ENCODE measurements around the gene ZSCAN25.
A peak's percentile ranks its signal among the peaks of the same experiment; 100 is the strongest.
"Not testable (repeated sequence)": the region's sequence is repeated elsewhere in the genome, so short reads cannot be mapped to it uniquely, and the experiment has no call there.

The ZSCAN25 gene

DNA sequence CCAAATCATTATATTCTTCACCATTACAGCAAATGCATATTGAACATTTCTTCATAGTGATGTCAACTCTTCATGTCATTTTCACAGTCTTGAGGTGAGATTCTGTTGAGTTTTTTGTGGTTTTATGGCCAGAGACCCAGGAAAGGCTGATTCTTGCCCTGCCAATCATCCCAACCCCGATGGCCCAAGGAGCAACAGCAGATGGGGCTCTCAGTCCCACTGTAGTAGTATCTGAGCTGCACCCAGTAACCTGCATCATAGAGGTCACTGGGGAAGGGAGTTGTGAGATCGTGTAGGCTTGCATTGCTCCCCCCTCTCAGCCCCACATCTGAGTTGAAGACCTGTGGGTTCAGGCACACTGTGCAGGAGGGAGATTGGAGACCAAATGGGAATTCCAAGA lies 26.7 kb downstream of the ZSCAN25 start:
- H3K36me3 ChIP-seq (replicated peaks), result 0 out of 2 replicates have a peak, but pooled peaks cover 2% of the 10 kb centered on the region
- in situ Hi-C loops (cut with MboI; ENCODE audit: low sequenced_read_pairs), result no loop called here
- H3K9me3 ChIP-seq, result no peaks in the 10 kb centered on the region
- no peak overlapping the region for H3K4me3 ChIP-seq
- H3K4me1 ChIP-seq, result no peaks in the 10 kb centered on the region
- DNase-seq (ENCODE audit: low spot score in 2 of 2), result no peak
- H3K27me3 ChIP-seq (ENCODE audit: low read depth), result no peaks in the 10 kb centered on the region

DNA sequence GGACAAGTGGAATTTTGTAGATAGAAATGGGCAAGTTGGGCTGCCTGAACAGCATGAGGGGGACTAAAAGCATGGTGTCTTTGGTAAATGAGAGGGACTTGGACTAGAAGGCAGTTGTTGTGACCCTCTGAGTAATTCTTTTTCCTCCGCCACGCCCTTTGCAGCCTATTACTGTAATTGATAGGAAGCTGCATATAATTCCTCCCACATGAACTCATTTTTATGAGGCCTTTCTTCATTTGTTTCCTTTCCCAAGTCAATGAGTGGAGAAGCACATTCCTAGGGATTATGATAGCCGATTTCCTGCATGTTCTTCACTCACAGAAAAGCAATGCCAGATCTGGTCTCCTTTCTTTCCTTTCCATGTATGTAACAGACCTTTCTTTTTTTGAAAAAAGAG lies 27.7 kb downstream of the ZSCAN25 start:
- no peaks in the 10 kb centered on the region for H3K4me1 ChIP-seq
- in situ Hi-C loops (cut with MboI; ENCODE audit: low sequenced_read_pairs), result no loop called here
- no peak for DNase-seq (ENCODE audit: low spot score in 2 of 2)
- H3K9me3 ChIP-seq, result no peaks in the 10 kb centered on the region
- 0 out of 2 replicates have a peak, but pooled peaks cover 2% of the 10 kb centered on the region for H3K36me3 ChIP-seq (replicated peaks)
- no peak overlapping the region for H3K4me3 ChIP-seq
- no peaks in the 10 kb centered on the region for H3K27me3 ChIP-seq (ENCODE audit: low read depth)

DNA sequence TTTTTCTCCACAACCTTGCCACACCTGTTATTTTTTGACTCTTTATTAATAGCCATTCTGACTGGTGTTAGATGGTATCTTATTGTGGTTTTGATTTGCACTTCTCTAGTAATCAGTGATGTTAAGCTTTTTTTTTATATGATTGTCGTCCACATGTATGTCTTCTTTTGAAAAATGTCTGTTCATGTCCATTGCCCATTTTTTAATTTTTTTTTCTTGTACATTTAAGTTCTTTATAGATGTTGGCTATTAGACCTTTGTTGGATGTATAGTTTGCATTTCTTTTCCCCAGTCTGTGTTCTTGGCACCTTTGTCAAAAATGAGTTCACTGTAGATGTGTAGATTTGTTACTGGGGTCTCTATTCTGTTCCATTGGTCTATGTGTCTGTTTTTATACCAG lies 28.8 kb downstream of the ZSCAN25 start:
- H3K27me3 ChIP-seq (ENCODE audit: low read depth), result no peaks in the 10 kb centered on the region
- H3K9me3 ChIP-seq, result no peaks in the 10 kb centered on the region
- 0 out of 2 replicates have a peak, but pooled peaks cover 2% of the 10 kb centered on the region for H3K36me3 ChIP-seq (replicated peaks)
- no peak for DNase-seq (ENCODE audit: low spot score in 2 of 2)
- in situ Hi-C loops (cut with MboI; ENCODE audit: low sequenced_read_pairs), result no loop called here
- H3K4me3 ChIP-seq, result no peak overlapping the region
- no peaks in the 10 kb centered on the region for H3K4me1 ChIP-seq

DNA sequence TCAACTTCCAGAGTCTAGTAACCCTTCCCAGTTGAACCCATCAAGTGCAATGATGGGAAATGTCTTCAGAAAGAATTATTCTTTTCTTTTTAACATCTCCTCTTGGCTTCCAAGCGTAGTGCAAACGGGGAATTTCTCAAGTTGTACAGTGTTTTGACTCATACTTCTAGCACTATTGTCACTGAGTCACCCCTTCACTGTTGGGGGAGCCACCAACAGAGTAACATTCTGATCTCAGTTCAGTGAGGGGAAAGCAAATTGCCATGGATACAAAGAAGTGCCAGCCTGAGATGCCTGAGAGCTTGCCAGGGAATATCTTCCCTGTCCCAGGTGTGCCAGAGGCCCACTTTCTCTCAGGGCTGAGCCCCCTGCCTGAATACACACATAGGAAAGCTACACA lies 32.1 kb downstream of the ZSCAN25 start:
- Histone ChIP-seq H3K36me3 (replicated peaks) (0 out of 2 replicates have a peak, but pooled peaks cover 2% of the 10 kb centered on the region), H3K4me3 (no peak overlapping the region), H3K4me1 (no peaks in the 10 kb centered on the region), H3K9me3 (no peaks in the 10 kb centered on the region), H3K27me3 (ENCODE audit: low read depth) (no peaks in the 10 kb centered on the region)
- in situ Hi-C loops (cut with MboI; ENCODE audit: low sequenced_read_pairs), result no loop called here
- DNase-seq (ENCODE audit: low spot score in 2 of 2), result no peak

DNA sequence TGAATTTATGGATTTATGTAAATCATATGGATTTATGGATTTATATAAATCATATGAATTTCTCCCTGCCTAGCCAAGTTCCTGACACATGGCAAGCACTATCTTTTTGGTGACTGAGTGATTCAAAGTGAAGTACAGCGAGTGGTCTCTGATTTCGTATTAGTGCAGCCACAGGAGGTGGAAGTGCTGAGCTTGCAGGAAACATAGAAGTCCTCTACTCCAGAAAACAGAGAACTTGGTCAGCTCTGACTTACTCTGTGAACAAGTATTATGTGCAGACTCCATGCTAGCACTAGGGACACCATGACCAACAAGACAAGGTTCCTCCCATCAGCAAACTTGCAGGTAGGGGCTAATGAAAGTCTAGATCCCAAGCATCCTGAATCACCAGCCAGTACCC lies 34.5 kb downstream of the ZSCAN25 start:
- Histone ChIP-seq H3K36me3 (replicated peaks) (no peaks in the 10 kb centered on the region), H3K27me3 (ENCODE audit: low read depth) (no peaks in the 10 kb centered on the region), H3K4me3 (no peak overlapping the region), H3K4me1 (no peaks in the 10 kb centered on the region), H3K9me3 (no peaks in the 10 kb centered on the region)
- no peak for DNase-seq (ENCODE audit: low spot score in 2 of 2)
- in situ Hi-C loops (cut with MboI; ENCODE audit: low sequenced_read_pairs), result no loop called here

DNA sequence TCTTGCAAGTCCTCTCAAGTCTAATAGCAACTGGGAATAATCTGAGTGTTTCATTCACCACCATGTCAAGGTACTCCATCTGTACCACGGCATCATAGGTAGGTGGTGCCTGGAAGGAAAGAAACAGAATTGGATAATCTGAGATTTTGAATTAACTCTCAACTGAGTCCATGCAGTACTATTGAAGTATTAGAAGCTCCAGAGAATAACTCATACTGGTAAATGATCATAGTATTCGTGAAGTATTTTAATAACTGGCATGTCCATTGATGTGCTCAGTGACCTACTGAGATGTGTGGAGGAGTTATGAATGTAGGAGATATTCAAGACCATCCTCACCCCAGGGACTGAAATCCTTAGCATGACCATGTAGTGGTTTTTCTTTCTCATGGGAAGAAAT lies 35.9 kb downstream of the ZSCAN25 start:
- no peak for DNase-seq (ENCODE audit: low spot score in 2 of 2)
- no peaks in the 10 kb centered on the region for H3K9me3 ChIP-seq
- in situ Hi-C loops (cut with MboI; ENCODE audit: low sequenced_read_pairs), result no loop called here
- H3K36me3 ChIP-seq (replicated peaks), result no peaks in the 10 kb centered on the region
- H3K27me3 ChIP-seq (ENCODE audit: low read depth), result no peaks in the 10 kb centered on the region
- no peaks in the 10 kb centered on the region for H3K4me1 ChIP-seq
- H3K4me3 ChIP-seq, result no peak overlapping the region

DNA sequence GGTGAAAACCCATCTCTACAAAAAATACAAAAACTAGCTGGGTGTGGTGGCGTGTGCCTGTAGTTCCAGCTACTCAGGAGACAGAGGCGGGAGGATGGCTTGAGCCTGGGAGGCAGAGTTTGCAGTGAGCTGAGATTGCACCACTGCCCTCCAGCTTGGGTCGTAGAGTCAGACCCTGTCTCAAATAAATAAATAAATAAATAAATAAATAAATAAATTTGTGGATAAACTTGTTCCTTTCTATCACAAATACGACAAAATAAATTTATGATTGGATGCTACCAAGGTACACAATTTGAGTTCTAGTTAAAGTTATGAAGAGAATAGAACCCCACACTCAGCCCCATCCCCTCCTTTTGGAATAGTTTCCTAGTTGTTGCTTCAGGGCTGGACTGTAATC lies 36.5 kb downstream of the ZSCAN25 start:
- H3K27me3 ChIP-seq (ENCODE audit: low read depth); H3K4me1 ChIP-seq; H3K36me3 ChIP-seq (replicated peaks); in situ Hi-C loops (cut with MboI; ENCODE audit: low sequenced_read_pairs); H3K9me3 ChIP-seq; H3K4me3 ChIP-seq; DNase-seq (ENCODE audit: low spot score in 2 of 2): not testable (repeated sequence)

DNA sequence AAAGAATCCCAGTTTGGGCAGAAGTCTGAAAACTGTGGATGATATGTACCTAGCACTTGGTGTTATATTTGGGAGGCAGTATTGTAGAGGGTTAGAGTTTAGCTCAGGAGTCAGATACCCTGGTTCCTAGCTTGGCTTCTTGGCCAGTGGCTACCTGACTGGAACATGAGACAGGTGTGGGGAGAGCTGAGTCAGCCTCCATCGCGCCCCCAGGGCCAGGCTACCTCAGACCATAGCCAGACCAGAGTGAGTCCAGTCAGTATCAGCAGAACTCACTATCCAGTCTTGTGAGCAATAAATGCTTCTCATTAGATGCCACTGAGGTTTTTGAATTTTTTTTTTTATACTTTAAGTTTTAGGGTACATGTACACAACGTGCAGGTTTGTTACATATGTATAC lies 37.0 kb downstream of the ZSCAN25 start:
- H3K27me3 ChIP-seq (ENCODE audit: low read depth), result no peaks in the 10 kb centered on the region
- DNase-seq (ENCODE audit: low spot score in 2 of 2), result no peak
- H3K9me3 ChIP-seq, result no peaks in the 10 kb centered on the region
- no peak overlapping the region for H3K4me3 ChIP-seq
- no peaks in the 10 kb centered on the region for H3K36me3 ChIP-seq (replicated peaks)
- in situ Hi-C loops (cut with MboI; ENCODE audit: low sequenced_read_pairs), result no loop called here
- no peaks in the 10 kb centered on the region for H3K4me1 ChIP-seq

DNA sequence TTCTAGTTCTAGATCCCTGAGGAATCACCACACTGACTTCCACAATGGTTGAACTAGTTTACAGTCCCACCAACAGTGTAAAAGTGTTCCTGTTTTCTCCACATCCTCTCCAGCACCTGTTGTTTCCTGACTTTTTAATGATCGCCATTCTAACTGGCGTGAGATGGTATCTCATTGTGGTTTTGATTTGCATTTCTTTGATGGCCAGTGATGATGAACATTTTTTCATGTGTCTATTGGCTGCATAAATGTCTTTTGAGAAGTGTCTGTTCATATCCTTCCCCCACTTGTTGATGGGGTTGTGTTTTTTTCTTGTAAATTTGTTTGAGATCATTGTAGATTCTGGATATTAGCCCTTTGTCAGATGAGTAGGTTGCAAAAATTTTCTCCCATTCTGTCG lies 37.9 kb downstream of the ZSCAN25 start:
- H3K4me1 ChIP-seq; H3K9me3 ChIP-seq; H3K4me3 ChIP-seq; H3K27me3 ChIP-seq (ENCODE audit: low read depth); in situ Hi-C loops (cut with MboI; ENCODE audit: low sequenced_read_pairs); DNase-seq (ENCODE audit: low spot score in 2 of 2); H3K36me3 ChIP-seq (replicated peaks): not testable (repeated sequence)

DNA sequence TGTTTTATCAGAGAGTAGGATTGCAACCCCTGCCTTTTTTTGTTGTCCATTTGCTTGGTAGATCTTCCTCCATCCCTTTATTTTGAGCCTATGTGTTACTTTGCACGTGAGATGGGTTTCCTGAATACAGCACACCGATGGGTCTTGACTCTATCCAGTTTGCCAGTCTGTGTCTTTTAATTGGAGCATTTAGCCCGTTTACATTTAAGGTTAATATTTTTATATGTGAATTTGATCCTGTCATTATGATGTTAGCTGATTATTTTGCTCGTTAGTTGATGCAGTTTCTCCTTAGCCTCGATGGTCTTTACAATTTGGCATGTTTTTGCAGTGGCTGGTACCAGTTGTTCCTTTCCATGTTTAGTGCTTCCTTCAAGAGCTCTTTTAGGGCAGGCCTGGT lies 41.1 kb downstream of the ZSCAN25 start:
- DNase-seq (ENCODE audit: low spot score in 2 of 2); in situ Hi-C loops (cut with MboI; ENCODE audit: low sequenced_read_pairs); H3K4me1 ChIP-seq; H3K9me3 ChIP-seq; H3K27me3 ChIP-seq (ENCODE audit: low read depth); H3K4me3 ChIP-seq; H3K36me3 ChIP-seq (replicated peaks): not testable (repeated sequence)

DNA sequence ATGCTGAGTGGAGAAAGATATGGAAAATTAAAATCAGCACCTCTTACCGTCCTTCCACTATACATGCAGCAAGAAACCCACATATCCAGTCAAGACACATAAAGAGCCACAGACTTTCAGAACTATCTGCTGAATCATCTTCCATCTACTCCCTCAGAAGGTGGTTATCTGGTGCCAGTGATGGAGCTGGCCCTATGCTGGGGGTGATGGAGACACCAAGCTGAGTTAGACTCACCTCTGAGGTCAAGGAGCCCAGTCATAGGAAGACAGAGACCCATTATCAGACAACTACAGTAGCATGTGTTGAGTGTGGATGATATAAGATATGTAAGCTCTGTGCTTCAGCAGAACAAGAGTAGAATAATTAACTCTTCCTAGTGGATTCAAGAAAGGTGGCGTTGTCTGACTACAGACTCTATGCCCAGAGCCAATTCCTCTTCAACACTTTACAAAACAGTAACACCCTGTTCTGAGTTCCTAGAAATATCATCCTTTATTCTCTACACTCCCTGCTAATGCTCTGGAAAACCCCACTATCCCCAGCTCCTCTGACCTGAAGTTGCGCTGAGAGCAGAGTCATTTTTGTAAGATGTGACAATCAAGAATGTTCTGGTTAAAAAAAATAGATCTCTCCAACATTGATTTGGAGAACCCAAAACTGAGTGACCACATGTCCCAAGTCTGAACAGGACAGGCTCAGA lies 48.7 kb downstream of the ZSCAN25 start:
- no peak overlapping the region for H3K4me3 ChIP-seq
- no peaks in the 10 kb centered on the region for H3K9me3 ChIP-seq
- in situ Hi-C loops (cut with MboI; ENCODE audit: low sequenced_read_pairs), result no loop called here
- H3K4me1 ChIP-seq, result peaks cover 7% of the 10 kb centered on the region
- no peaks in the 10 kb centered on the region for H3K27me3 ChIP-seq (ENCODE audit: low read depth)
- no peaks in the 10 kb centered on the region for H3K36me3 ChIP-seq (replicated peaks)
- no peak for DNase-seq (ENCODE audit: low spot score in 2 of 2)

DNA sequence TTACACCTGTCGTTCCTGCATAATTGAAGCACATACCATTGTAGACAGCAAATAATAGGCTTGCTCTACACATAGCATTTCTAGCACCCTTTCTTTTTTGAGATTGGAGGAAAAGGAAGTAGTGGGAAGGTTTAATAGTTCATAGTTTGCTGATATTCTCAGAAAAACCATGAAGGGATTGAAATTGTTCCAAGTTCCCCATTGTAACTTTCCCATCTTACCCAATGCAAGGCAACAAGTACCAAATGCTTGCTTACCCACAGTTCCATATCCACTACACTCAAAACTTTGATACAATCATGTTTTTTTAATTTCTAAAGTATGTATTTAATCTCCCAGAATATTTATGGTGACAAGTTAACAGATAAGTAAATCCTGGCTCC lies 49.3 kb downstream of the ZSCAN25 start:
- Histone ChIP-seq H3K36me3 (replicated peaks) (no peaks in the 10 kb centered on the region), H3K4me1 (peaks cover 7% of the 10 kb centered on the region)

DNA sequence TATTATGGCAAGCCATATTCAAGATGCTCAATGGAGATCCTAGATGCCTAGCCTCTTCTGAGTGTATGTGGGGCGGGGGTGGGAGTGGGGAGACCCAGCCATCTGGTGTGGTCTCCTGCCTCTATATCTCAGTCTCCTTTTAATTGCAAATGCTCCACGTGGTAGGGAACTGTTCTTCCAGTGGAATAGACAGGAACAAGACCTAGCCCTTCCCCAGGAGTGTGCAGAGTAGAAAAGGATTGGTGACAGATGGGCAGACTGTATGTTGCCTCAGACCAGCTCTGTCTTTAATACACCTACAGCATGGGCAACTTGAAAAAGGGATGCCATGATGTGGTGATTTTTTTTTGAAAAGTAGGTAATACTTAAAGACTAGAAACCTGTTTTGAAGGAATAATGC lies 50.4 kb downstream of the ZSCAN25 start:
- no peak for DNase-seq (ENCODE audit: low spot score in 2 of 2)
- in situ Hi-C loops (cut with MboI; ENCODE audit: low sequenced_read_pairs), result no loop called here
- Histone ChIP-seq H3K4me1 (peaks cover 7% of the 10 kb centered on the region), H3K4me3 (no peak overlapping the region), H3K27me3 (ENCODE audit: low read depth) (no peaks in the 10 kb centered on the region), H3K9me3 (no peaks in the 10 kb centered on the region), H3K36me3 (replicated peaks) (no peaks in the 10 kb centered on the region)

More for the DNA sequence above, 49.3 kb downstream of the ZSCAN25 start:
- DNase-seq (ENCODE audit: low spot score in 2 of 2), result no peak
- no peak overlapping the region for H3K4me3 ChIP-seq
- no peaks in the 10 kb centered on the region for H3K27me3 ChIP-seq (ENCODE audit: low read depth)
- H3K9me3 ChIP-seq, result no peaks in the 10 kb centered on the region
- in situ Hi-C loops (cut with MboI; ENCODE audit: low sequenced_read_pairs), result no loop called here

DNA sequence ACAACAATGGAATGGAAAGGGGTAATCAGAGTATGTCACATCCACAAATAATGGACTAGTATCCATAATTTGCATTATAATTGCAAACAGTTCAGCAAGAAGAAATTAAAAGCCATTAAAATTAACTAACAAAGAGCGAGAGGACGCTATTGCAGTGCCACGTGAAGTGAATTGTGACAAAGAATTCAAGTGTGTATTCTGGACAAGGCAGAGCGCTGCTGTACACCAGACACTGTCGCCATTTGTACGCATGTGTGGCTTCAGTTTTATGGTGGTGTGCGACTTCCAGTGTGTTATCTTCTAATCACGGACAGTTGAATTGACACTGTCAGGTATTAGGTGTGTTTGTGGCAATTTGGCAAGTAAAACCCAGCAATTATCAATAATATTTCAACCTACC lies 51.8 kb downstream of the ZSCAN25 start:
- DNase-seq (ENCODE audit: low spot score in 2 of 2), result peak; percentile 59 to 84
- Histone ChIP-seq H3K9me3 (no peaks in the 10 kb centered on the region), H3K27me3 (ENCODE audit: low read depth) (no peaks in the 10 kb centered on the region), H3K4me3 (no peak overlapping the region), H3K4me1 (peaks cover 7% of the 10 kb centered on the region), H3K36me3 (replicated peaks) (no peaks in the 10 kb centered on the region)
- in situ Hi-C loops (cut with MboI; ENCODE audit: low sequenced_read_pairs), result no loop called here

DNA sequence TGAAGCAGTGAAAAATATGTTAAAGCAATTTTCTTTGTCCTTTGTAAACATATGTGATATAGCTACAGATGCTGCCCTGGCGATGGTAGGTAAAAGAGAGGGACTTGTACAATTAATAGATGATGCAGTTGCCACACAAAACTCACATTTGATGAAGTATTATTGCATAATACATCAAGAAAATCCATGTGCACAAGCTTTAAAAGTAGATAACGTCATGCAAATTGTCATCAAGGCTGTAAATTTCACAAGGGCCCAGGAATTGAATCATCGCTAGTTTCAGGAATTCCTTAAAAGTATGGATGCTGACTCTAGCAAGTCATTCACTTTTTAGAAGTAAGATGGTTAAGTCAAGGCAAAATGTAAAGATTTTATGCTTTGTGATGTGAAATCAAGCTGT lies 53.0 kb downstream of the ZSCAN25 start:
- H3K36me3 ChIP-seq (replicated peaks), result no peaks in the 10 kb centered on the region
- no peak overlapping the region for H3K4me3 ChIP-seq
- peaks cover 7% of the 10 kb centered on the region for H3K4me1 ChIP-seq
- DNase-seq (ENCODE audit: low spot score in 2 of 2), result no peak
- H3K9me3 ChIP-seq, result no peaks in the 10 kb centered on the region
- in situ Hi-C loops (cut with MboI; ENCODE audit: low sequenced_read_pairs), result no loop called here
- no peaks in the 10 kb centered on the region for H3K27me3 ChIP-seq (ENCODE audit: low read depth)
